GM19035 (cell line): Measurements from ENCODE around the gene LARP7.
"Not testable (repeated sequence)": the region's sequence is repeated elsewhere in the genome, so short reads cannot be mapped to it uniquely, and the experiment has no call there.

Experiments
- ATAC-seq: cut with Tn5 transposase; IDR thresholded peaks from one replicate; pipeline ENCODE4 v1.9.1; 2021; ENCODE audit not compliant: unreplicated experiment

Gene LARP7

GRCh38 chr4:112649055-112649408 lies 12.1 kb downstream of the LARP7 start:
- ATAC-seq, result no peak

DNA sequence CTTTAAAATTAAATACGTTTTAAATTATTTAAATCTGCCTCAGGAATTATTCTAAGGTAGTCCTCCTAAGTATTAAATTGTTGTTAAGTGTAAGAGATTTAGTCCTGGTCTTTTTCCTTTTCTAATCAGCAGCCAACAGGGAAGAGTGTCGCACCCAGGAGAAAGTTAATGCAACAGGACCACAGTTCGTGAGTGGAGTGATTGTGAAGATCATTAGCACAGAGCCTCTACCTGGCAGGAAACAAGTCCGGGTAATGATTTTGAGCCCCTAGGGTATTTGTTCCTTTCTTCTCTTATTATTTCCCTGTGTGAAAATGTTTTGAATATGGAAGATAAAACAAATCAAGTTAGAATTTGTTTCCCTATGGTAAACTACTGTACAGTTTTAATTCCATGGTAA lies 13.4 kb downstream of the LARP7 start:
- no peak for ATAC-seq

GRCh38 chr4:112651641-112652040 lies 14.7 kb downstream of the LARP7 start:
- no peak for ATAC-seq

DNA sequence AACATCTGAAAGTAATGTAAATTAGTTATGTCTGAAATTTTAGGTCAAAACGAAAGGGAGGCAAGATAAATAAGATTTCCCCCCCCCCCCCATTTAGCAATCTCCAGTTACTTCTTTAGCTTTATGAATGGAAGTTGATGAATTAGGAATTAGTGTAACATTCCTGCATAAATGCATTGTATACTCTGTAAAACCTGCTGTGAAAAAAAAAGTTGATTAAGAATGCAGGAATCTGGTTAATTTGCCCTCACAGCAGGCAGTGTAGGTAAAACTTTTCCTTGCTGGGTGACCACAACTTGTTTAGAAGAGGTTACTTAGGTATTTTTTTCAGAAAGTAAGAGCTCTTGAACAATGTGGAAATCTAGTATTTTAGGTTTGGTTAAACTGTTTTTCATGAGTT lies 15.3 kb downstream of the LARP7 start:
- no peak for ATAC-seq

DNA sequence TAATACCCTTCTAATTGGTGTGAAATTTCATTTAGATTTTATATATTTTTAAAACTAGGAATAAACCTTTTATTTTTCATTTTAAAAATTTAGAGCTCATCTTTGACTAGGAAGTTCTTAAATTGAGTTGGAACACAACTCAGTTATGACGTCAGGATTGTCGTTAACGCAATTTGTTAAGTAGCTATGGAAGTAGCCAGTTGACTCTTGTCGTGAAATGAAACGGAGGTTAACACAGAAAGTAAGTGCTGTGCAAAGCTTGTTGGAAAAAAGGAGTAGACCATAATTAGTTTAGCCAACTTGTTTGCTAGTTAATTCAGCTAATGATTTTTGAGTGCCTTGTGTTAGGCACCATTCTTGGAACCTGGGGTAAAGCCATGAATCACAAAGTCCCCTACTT lies 18.3 kb downstream of the LARP7 start:
- no peak for ATAC-seq

DNA sequence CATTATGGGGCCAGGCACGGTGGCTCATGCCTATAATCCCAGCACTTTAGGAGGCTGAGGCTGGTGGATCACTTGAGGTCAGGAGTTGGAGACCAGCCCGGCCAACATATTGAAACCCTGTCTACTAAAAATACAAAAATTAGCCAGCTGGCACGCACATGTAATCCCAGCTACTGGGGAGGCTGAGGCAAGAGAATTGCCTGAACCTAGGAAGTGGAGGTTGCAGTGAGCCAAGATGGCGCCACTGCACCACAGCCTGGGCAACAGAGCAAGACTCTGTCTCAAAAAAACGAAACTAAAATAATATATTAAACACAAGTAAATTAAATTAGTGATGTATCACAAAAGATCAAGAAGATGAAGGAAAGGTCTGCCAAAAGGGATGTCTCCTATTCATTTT lies 19.2 kb downstream of the LARP7 start:
- ATAC-seq, result not testable (repeated sequence)

GRCh38 chr4:112664611-112665010 lies 27.7 kb downstream of the LARP7 start:
- ATAC-seq, result no peak

DNA sequence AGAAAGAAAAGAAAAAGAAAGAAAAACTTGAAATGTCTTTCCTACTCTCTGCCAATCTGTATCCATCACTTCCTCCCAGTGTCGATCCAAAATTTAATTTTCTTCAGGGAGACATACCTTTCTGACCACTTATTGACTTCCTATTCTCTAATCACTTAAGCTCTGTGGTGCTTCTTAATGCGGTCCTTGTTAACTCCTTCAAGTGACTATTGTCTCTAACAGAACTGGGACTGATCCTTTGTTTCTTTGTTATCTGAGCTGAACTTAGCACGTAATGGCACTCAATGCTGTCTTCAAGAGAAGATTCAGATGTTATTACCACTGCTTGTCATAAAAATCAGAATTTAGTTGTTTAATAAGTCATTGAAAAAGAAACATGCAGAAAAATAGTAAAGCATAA lies 31.2 kb downstream of the LARP7 start:
- no peak for ATAC-seq

GRCh38 chr4:112673076-112673475 lies 36.1 kb downstream of the LARP7 start:
- ATAC-seq, result no peak

DNA sequence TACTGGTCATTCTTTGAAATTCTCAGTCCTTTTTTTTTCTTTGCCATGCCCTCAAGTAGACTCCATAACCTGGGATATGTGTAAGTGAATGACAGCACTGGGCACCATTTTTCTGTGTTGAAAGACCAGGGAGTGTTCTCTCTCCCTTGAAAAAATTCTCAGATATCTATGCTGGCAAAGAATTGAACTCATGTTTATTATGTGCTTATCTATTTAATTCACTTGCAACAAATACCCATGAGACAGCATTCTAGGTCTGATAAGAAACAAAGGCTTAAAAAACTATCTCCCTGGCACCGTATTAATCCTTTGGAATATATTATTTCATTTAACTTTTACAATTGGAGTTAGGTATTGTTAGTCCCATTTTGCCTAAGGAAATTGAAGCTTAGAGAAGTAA lies 36.7 kb downstream of the LARP7 start:
- no peak for ATAC-seq

GRCh38 chr4:112674376-112674775 lies 37.4 kb downstream of the LARP7 start:
- no peak for ATAC-seq

DNA sequence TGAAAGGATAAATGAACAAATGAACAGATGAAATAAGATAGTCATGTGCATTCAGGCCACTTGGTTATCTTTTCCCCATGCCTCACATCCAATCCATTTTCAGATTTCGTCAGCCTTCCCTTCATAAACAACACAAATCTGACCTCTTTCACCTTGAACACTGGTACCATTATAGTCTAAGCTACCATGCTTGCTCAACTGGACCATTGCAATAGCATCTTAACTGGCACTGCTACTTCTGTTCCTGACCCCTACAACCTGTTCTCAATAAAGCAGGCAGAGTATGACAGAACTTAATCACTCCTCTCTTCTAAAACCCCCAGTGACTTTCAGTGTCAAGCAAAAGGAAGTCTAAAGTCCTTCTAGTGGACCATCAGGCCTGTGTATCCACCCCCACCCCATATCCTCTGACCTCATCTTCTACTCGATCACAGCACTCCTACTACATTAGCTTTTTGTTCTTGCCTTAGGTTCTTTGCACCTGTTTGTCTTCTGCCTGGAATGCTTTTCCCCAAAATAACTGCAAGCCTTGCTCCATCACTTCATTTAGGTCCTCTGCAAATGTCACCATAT lies 40.7 kb downstream of the LARP7 start:
- ATAC-seq, result no peak

- no peak for ATAC-seq
These were observed 44.1 kb downstream of the LARP7 start for GRCh38 chr4:112680996-112681395.

DNA sequence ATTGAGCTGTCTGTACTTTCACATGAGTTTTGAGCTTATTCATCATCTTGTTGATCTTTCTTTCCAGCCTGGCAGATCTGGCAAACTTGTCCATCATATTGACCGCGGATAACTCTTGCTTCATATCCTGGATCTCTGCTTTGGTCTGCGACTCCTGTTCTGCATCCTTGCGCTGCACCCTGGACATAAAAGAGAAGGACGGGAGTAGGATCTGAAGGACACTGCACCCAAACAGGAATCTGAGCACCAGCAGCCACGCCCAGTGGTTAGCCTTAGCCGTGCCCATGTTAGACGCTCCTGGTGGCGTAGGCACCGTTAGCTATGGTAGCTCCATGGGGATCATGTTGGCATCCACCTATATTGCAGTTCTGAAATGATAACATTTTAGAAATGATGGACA lies 56.6 kb downstream of the LARP7 start:
- no peak for ATAC-seq

DNA sequence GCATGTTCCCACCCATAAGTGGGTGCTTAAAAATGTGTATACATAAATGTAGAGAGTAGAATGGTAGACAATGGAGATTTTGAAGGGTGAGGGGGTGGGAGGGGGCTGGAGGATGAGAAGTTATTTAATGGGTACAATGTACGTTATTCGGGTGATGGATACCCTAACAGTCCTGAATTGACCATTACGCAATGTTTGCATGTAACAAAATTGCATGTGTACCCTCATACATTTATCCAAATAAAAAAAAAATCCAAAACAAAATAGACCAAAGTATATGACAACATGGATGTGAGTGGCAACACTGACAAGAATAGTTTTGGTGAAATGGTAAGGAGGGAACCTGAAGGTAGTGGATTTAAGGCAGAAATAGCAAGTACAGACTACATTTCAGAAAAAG lies 63.7 kb downstream of the LARP7 start:
- no peak for ATAC-seq

- no peak for ATAC-seq
These were observed 65.9 kb downstream of the LARP7 start for GRCh38 chr4:112702892-112703291.

DNA sequence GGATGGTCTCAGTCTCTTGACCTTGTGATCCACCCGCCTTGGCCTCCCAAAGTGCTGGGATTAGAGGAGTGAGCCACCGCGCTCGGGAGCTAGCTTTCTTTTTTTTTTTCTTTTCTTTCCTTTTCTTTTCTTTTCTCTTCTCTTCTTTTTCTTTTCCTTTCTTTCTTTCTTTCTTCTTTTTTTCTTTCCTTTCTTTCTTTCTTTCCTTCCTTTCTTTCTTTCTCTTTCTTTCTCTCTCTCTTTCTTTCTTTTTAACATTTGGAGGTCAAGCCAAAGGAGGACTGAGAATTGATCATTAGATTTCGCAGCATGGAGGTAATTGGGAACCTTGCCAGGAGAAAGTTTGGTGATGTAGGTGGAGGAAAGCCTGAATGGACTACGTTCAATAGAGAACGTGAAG lies 67.4 kb downstream of the LARP7 start:
- no peak for ATAC-seq

- peak; percentile 9 for ATAC-seq
These were observed 68.3 kb downstream of the LARP7 start for GRCh38 chr4:112704991-112705845.

GRCh38 chr4:112705891-112706839 lies 69.2 kb downstream of the LARP7 start:
- peak; percentile 49 for ATAC-seq

- no peak for ATAC-seq
These were observed 69.9 kb downstream of the LARP7 start for GRCh38 chr4:112706840-112707207.
